GM12878 (cell line): ENCODE measurements around the gene DHDH. TPM values are rescaled to one million over a fixed set of nuclear protein-coding genes. Genes with fewer than 3 reads are reported as not detected.

Source experiments
- ATAC-seq: fragments of 200-7000 bp; cut with Tn5 transposase; 3 replicates; pipeline ENCODE4 v1.9.1; 2020; ENCODE audit warnings: mild to moderate bottlenecking, moderate library complexity
- BruUV-seq: library from RNA; stranded (reverse); fragments of 400-500 nt; replicated peaks from 2 replicates; lab custom pipeline; 2021; lab: Mats Ljungman, UMichigan
- CTCF ChIA-PET: fragments of 300-600 bp; sonication (Branson Sonifier 250); formaldehyde crosslinking; extraction: SDS; loops from one replicate; lab custom pipeline; 2021; ENCODE audit warnings: inconsistent platforms; lab: Yijun Ruan, JAX
- POLR2A ChIA-PET: fragments of 350-600 bp; formaldehyde crosslinking; extraction: SDS; loops from one replicate; lab custom pipeline; 2021; ENCODE audit warnings: inconsistent platforms; lab: Charles Lee
- RAD21 ChIA-PET: fragments of 300-600 bp; sonication (Branson Sonifier 250); formaldehyde crosslinking; loops from one replicate; lab custom pipeline; 2023; ENCODE audit warnings: antibody characterized with exemption; ENCODE audit not compliant: unreplicated experiment; lab: Charles Lee
- SMC1A ChIA-PET: fragments of 300-600 bp; sonication (Branson Sonifier 250); formaldehyde crosslinking; loops from one replicate; lab custom pipeline; 2023; ENCODE audit not compliant: unreplicated experiment, uncharacterized antibody; lab: Charles Lee
- DNase-seq: peaks from one replicate; pipeline ENCODE4 v3.0.0-alpha.2; 2011; ENCODE audit warnings: low read depth, low spot score
- FAIRE-seq: peaks from 3 replicates; lab custom pipeline; 2011; peaks lifted over from hg19 to GRCh38; lab: Jason Lieb, UNC
- H2AFZ ChIP-seq: 2 replicates; pipeline ENCODE4 v1.6.0; 2011; ENCODE audit warnings: low read depth, low read length, control low read depth; ENCODE audit not compliant: control insufficient read depth
- H3K27ac ChIP-seq: 2 replicates; pipeline ENCODE4 v1.5.1; 2011; ENCODE audit warnings: control low read depth; ENCODE audit not compliant: control insufficient read depth, insufficient read depth
- H3K27me3 ChIP-seq, 2 experiments: replicated peaks in 1 of 2; 2 replicates each; pipeline versions ENCODE4 v1.6.0 to v1.6.1; 2011; ENCODE audit warnings: low read length in 1 of 2; ENCODE audit not compliant: control insufficient read depth in 2 of 2, insufficient read depth in 2 of 2
- H3K36me3 ChIP-seq, 2 experiments: 2 replicates each; pipeline ENCODE4 v1.5.1; 2011; ENCODE audit warnings: low read length in 1 of 2; ENCODE audit not compliant: control insufficient read depth in 2 of 2, insufficient read depth in 2 of 2
- H3K4me1 ChIP-seq: 2 replicates; pipeline ENCODE4 v1.6.1; 2011; ENCODE audit warnings: mild to moderate bottlenecking, low read length, moderate library complexity, mixed read lengths; ENCODE audit not compliant: control insufficient read depth, insufficient read depth
- H3K4me2 ChIP-seq: 2 replicates; pipeline ENCODE4 v1.6.0; 2011; ENCODE audit warnings: control low read depth; ENCODE audit not compliant: control insufficient read depth, insufficient read depth
- H3K4me3 ChIP-seq: fragments of 200-600 bp; sonication (generic); 2 replicates; pipeline ENCODE4 v1.5.1; 2016
- H3K79me2 ChIP-seq: 2 replicates; pipeline ENCODE4 v1.6.0; 2011; ENCODE audit warnings: low read length; ENCODE audit not compliant: control insufficient read depth, insufficient read depth
- H3K9ac ChIP-seq: 2 replicates; pipeline ENCODE4 v1.8.0; 2011; ENCODE audit warnings: low read length, control low read depth, mixed read lengths; ENCODE audit not compliant: control insufficient read depth, insufficient read depth
- H3K9me3 ChIP-seq: replicated peaks from 3 replicates; pipeline ENCODE4 v1.5.1; 2011; ENCODE audit warnings: mild to moderate bottlenecking, low read length; ENCODE audit not compliant: control insufficient read depth, insufficient read depth
- H4K20me1 ChIP-seq: 2 replicates; pipeline ENCODE4 v1.6.0; 2011; ENCODE audit not compliant: control insufficient read depth, insufficient read depth
- ATF7 ChIP-seq: fragments of 450-650 bp; IDR thresholded peaks from 2 replicates; pipeline ENCODE4 v1.6.1; 2016; ENCODE audit warnings: low read depth, mild to moderate bottlenecking
- CHD1 ChIP-seq: IDR thresholded peaks from 2 replicates; pipeline ENCODE4 v1.6.1; 2012; ENCODE audit warnings: low read depth, low read length, improper control_type of control experiment
- CREM ChIP-seq: IDR thresholded peaks from 2 replicates; pipeline ENCODE4 v1.6.1; 2014; ENCODE audit warnings: antibody characterized with exemption, low read depth
- KLF5 ChIP-seq: fragments of 450-650 bp; IDR thresholded peaks from 2 replicates; pipeline ENCODE4 v1.6.1; 2014; ENCODE audit warnings: mild to moderate bottlenecking; ENCODE audit not compliant: partially characterized antibody
- NFYA ChIP-seq: IDR thresholded peaks from 2 replicates; pipeline ENCODE4 v1.6.1; 2011; ENCODE audit warnings: low read depth, mild to moderate bottlenecking, low read length, improper control_type of control experiment, borderline replicate concordance
- SMARCA5 ChIP-seq: fragments of 450-650 bp; IDR thresholded peaks from 2 replicates; pipeline ENCODE4 v1.6.1; 2017; ENCODE audit warnings: mild to moderate bottlenecking
- TCF12 ChIP-seq: IDR thresholded peaks from 2 replicates; pipeline ENCODE4 v1.6.1; 2011; ENCODE audit warnings: low read depth, mild to moderate bottlenecking, low read length
- ZBED1 ChIP-seq: IDR thresholded peaks from 2 replicates; pipeline ENCODE4 v1.6.1; 2016; ENCODE audit warnings: borderline replicate concordance
- ZZZ3 ChIP-seq: IDR thresholded peaks from 2 replicates; pipeline ENCODE4 v1.6.1; 2011; ENCODE audit warnings: low read depth; ENCODE audit not compliant: control insufficient read depth, insufficient read length
- WGBS: methylation state at CpG from one replicate; pipeline ENCODE4 v1.1.6; 2016; ENCODE audit warnings: low lambda C conversion rate; ENCODE audit not compliant: insufficient replicate concordance, insufficient coverage; ENCODE audit errors: missing lambda C conversion rate; 5-methylcytosine and 5-hydroxymethylcytosine counted together
- in situ Hi-C: fragments of 300-500 bp; cut with MboI; formaldehyde crosslinking; loops from 9 replicates; pipeline ENCODE4 v1.14.3; 2018; ENCODE audit warnings: mixed read lengths
- intact Hi-C: fragments of 100-400 bp; cut with micrococcal nuclease; formaldehyde crosslinking; loops from one replicate; pipeline ENCODE4 v1.14.2; 2022; ENCODE audit not compliant: unreplicated experiment
- polyA plus RNA-seq, 11 experiments: library from polyadenylated mRNA; depleted of rRNA in 4 of 11; unstranded in 6 of 11; stranded (reverse) in 5 of 11; fragments of >200 nt; fragmentation: Nextera tagmentation in 4 of 11; fragmentation: Illumina TruSeq in 1 of 11; extraction: Ambion mirVana in 4 of 11; extraction: Trizol in 1 of 11; gene quantifications; 1 replicate in 1 of 11; 2 replicates in 10 of 11; pipeline versions ENCODE4 v1.2.1 to v1.2.3, GENCODE V29; 2011 to 2016; ENCODE audit warnings: inconsistent platforms in 2 of 11, missing spikeins in 2 of 11, low read depth in 1 of 11
- total RNA-seq, 4 experiments: library from RNA; depleted of rRNA in 3 of 4; stranded (reverse); fragments of >200 nt in 3 of 4; fragmentation: Illumina TruSeq in 1 of 4; extraction: Trizol in 1 of 4; gene quantifications; 2 replicates each; pipeline versions ENCODE4 v1.2.1 to v1.2.3, GENCODE V29; 2013 to 2021
- TF ChIP-seq, protein P1 (sequence below): fragments of 450-650 bp; IDR thresholded peaks from 2 replicates; pipeline ENCODE4 v1.6.1; 2014; ENCODE audit warnings: mild to moderate bottlenecking
- TF ChIP-seq, protein P2 (sequence below): fragments of 450-650 bp; IDR thresholded peaks from 2 replicates; pipeline ENCODE4 v1.6.1; 2016; ENCODE audit warnings: mild to moderate bottlenecking
- TF ChIP-seq, protein P3 (sequence below): IDR thresholded peaks from 2 replicates; pipeline ENCODE4 v1.6.1; 2011; ENCODE audit warnings: low read depth, low read length, improper control_type of control experiment, borderline replicate concordance
- TF ChIP-seq, protein P4 (sequence below): fragments of 150-350 bp; IDR thresholded peaks from 2 replicates; pipeline ENCODE4 v1.6.1; 2014; ENCODE audit warnings: mild to moderate bottlenecking, low read depth, low read length
- TF ChIP-seq, protein P5 (sequence below): fragments of 450-650 bp; IDR thresholded peaks from 2 replicates; pipeline ENCODE4 v1.6.1; 2018; ENCODE audit warnings: mild to moderate bottlenecking, low read depth, moderate library complexity; ENCODE audit not compliant: partially characterized antibody

The DHDH gene
- total and polyA plus RNA-seq, 10 of the 15 experiments (the other 5 are each of a cell fraction or from before 2014, with no cell fraction given) = 0.13 to 0.21 (median 0.15) TPM; not detected in 7

DNA sequence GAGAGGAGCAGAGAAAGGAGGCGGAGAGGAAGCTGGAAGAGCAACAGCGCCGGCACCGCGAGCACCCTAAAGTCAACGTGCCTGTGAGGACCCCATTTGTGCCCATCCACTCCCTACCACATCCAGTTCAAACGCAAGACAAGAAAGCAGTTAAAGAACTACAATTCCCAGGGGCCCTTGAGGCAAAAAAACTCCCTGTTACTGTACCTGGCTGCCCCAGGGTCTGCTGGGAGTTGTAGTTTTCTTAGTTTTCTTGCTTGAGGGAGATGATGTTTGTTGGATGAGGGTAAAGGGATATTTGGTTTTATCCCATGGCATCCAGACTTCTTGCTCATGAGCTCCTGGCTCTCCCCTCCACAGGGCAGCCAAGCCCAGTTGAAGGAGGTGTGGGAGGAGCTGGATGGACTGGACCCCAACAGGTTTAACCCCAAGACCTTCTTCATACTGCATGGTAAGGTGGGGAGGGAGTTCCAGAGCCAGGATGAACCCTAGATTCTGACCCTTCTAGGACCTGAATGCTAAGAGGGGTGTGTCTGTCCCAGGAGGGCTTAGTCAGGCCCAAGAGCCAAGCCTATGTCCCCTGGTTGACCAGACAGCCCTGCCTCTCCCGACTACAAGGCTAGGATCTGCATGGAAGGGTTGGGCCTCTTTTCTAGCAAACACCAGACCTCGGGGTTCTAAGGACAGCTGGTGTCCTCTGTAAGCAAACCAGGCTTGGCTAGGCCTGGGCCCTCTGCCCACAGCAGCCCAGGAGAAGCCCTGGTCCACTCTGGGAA lies 20.2 kb upstream of the DHDH start (continued):
- TF ChIP-seq ATF7 = no peak
- no peak for TF ChIP-seq CHD1
- TF ChIP-seq, protein P1, sequence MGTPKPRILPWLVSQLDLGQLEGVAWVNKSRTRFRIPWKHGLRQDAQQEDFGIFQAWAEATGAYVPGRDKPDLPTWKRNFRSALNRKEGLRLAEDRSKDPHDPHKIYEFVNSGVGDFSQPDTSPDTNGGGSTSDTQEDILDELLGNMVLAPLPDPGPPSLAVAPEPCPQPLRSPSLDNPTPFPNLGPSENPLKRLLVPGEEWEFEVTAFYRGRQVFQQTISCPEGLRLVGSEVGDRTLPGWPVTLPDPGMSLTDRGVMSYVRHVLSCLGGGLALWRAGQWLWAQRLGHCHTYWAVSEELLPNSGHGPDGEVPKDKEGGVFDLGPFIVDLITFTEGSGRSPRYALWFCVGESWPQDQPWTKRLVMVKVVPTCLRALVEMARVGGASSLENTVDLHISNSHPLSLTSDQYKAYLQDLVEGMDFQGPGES = no peak
- TF ChIP-seq, protein P2, sequence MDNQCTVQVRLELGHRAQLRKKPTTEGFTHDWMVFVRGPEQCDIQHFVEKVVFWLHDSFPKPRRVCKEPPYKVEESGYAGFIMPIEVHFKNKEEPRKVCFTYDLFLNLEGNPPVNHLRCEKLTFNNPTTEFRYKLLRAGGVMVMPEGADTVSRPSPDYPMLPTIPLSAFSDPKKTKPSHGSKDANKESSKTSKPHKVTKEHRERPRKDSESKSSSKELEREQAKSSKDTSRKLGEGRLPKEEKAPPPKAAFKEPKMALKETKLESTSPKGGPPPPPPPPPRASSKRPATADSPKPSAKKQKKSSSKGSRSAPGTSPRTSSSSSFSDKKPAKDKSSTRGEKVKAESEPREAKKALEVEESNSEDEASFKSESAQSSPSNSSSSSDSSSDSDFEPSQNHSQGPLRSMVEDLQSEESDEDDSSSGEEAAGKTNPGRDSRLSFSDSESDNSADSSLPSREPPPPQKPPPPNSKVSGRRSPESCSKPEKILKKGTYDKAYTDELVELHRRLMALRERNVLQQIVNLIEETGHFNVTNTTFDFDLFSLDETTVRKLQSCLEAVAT = no peak
- TF ChIP-seq CREM = peak; percentile 47; the same call in 1 of the 2 replicates
- TF ChIP-seq, protein P3, sequence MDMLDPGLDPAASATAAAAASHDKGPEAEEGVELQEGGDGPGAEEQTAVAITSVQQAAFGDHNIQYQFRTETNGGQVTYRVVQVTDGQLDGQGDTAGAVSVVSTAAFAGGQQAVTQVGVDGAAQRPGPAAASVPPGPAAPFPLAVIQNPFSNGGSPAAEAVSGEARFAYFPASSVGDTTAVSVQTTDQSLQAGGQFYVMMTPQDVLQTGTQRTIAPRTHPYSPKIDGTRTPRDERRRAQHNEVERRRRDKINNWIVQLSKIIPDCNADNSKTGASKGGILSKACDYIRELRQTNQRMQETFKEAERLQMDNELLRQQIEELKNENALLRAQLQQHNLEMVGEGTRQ = no peak
- no peak for TF ChIP-seq KLF5

DNA sequence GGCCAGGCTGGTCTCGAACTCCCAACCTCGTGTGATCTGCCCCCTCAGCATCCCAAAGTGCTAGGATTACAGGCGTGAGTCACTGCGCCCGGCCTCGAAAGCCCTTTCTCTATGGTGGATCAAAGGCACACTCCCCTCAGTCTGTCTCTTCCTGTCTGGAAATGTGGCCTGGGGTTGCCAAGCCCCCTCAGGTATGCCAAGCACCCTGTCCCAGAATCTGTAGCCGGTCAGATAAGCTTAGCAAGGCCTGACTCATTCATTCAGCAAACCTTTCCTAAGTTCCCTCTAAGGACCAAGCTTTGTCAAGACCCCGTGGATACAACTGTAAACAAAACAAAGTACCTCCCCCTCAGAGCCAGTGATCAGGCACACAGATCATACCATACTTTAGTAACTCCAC lies 19.3 kb upstream of the DHDH start:
- no peak for ATAC-seq
- WGBS = 96% methylated on average over 8 of the region's 8 CpGs
- TF ChIP-seq ZZZ3 = no peak
- no peak for TF ChIP-seq TCF12
- TF ChIP-seq SMARCA5 = no peak
- TF ChIP-seq, protein P4, sequence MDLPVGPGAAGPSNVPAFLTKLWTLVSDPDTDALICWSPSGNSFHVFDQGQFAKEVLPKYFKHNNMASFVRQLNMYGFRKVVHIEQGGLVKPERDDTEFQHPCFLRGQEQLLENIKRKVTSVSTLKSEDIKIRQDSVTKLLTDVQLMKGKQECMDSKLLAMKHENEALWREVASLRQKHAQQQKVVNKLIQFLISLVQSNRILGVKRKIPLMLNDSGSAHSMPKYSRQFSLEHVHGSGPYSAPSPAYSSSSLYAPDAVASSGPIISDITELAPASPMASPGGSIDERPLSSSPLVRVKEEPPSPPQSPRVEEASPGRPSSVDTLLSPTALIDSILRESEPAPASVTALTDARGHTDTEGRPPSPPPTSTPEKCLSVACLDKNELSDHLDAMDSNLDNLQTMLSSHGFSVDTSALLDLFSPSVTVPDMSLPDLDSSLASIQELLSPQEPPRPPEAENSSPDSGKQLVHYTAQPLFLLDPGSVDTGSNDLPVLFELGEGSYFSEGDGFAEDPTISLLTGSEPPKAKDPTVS = no peak
- TF ChIP-seq NFYA = no peak
- no peak for TF ChIP-seq ZBED1
- TF ChIP-seq, protein P5, sequence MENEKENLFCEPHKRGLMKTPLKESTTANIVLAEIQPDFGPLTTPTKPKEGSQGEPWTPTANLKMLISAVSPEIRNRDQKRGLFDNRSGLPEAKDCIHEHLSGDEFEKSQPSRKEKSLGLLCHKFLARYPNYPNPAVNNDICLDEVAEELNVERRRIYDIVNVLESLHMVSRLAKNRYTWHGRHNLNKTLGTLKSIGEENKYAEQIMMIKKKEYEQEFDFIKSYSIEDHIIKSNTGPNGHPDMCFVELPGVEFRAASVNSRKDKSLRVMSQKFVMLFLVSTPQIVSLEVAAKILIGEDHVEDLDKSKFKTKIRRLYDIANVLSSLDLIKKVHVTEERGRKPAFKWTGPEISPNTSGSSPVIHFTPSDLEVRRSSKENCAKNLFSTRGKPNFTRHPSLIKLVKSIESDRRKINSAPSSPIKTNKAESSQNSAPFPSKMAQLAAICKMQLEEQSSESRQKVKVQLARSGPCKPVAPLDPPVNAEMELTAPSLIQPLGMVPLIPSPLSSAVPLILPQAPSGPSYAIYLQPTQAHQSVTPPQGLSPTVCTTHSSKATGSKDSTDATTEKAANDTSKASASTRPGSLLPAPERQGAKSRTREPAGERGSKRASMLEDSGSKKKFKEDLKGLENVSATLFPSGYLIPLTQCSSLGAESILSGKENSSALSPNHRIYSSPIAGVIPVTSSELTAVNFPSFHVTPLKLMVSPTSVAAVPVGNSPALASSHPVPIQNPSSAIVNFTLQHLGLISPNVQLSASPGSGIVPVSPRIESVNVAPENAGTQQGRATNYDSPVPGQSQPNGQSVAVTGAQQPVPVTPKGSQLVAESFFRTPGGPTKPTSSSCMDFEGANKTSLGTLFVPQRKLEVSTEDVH = no peak

More for the DNA sequence above, 19.3 kb upstream of the DHDH start:
- Histone ChIP-seq H3K36me3 (peaks cover 8 to 23% of the 10 kb centered on the region in 2 experiments), H3K4me2 (no peak overlapping the region), H3K9ac (no peak overlapping the region), H2AFZ (no peak overlapping the region), H4K20me1 (no peaks in the 10 kb centered on the region), H3K27ac (no peak overlapping the region), H3K79me2 (no peaks in the 10 kb centered on the region), H3K27me3 (no peaks in the 10 kb centered on the region), H3K4me3 (no peak overlapping the region), H3K4me1 (peaks cover 8% of the 10 kb centered on the region), H3K9me3 (no peaks in the 10 kb centered on the region)
- RAD21 ChIA-PET = no interaction called here
- SMC1A ChIA-PET = no interaction called here
- intact Hi-C loops (no loop called here), in situ Hi-C loops (no loop called here)
- DNase-seq (no peak), FAIRE-seq (no peak)
- POLR2A ChIA-PET = no interaction called here
- CTCF ChIA-PET = no interaction called here
- BruUV-seq = no TSS peak
